Smooth muscle cell of the umbilical artery (primary cell): Measurements from ENCODE around the gene ACAD9. TPM values are rescaled to one million over a fixed set of nuclear protein-coding genes. Genes with fewer than 3 reads are reported as not detected.

Experiments
- total RNA-seq: library from RNA; depleted of rRNA; stranded (reverse); fragments of >200 nt; gene quantifications from 2 replicates; pipeline ENCODE4 v1.2.3, GENCODE V29; 2014

Gene ACAD9
- 34.4 and 41.1 TPM in 2 replicates for total RNA-seq

GRCh38 chr3:128879125-128879969 lies at the start of gene ACAD9:
Gene ACAD9, plus strand, starts transcription at chr3:128879620. Its CDS starts 72 bp downstream, at chr3:128879692.

Other genes with a start within 250 kb of the ACAD9 start
- 498 and 800 TPM in 2 replicates for gene RPN1, start 228.8 kb upstream of the ACAD9 start, total RNA-seq
- 39.8 and 58.9 TPM in 2 replicates for gene RAB7A, start 153.4 kb upstream of the ACAD9 start, total RNA-seq
- gene CFAP92, start 114.5 kb downstream of the ACAD9 start, total RNA-seq = under 0.01 and 0.05 TPM in 2 replicates
- gene EFCC1, start 121.7 kb downstream of the ACAD9 start, total RNA-seq = not detected in 2 replicates
- gene GP9, start 181.2 kb downstream of the ACAD9 start, total RNA-seq = not detected in 2 replicates
- gene RAB43, start 242.2 kb downstream of the ACAD9 start, total RNA-seq = 10.7 and 33.1 TPM in 2 replicates